ENCODE results near the gene PHAX. TPM values are rescaled to one million over a fixed set of nuclear protein-coding genes. Genes with fewer than 3 reads are reported as not detected.

Gene PHAX
- total and polyA plus RNA-seq, 2 experiments from 2014 or later = 57.0 to 65.0 TPM

GRCh38 chr5:126673477-126673876, 72.7 kb downstream of the PHAX start:
- Histone ChIP-seq H3K4me3 (no peak overlapping the region), H3K4me1 (ENCODE audit: insufficient read depth) (no peaks in the 10 kb centered on the region), H3K4me2 (no peak overlapping the region), H3K27ac (no peak overlapping the region), H3K9me3 (ENCODE audit: low read depth) (no peaks in the 10 kb centered on the region), H3K9me2 (replicated peaks; ENCODE audit: insufficient read depth) (no peaks in the 10 kb centered on the region), H3K36me3 (replicated peaks; ENCODE audit: insufficient read depth, low read depth) (no peaks in the 10 kb centered on the region), H3K79me2 (no peaks in the 10 kb centered on the region), H2AFZ (no peak overlapping the region), H4K20me1 (ENCODE audit: insufficient read depth, poor library complexity, severe bottlenecking) (no peaks in the 10 kb centered on the region), H3K27me3 (no peaks in the 10 kb centered on the region)
- no peak for TF ChIP-seq EZH2 (IDR thresholded peaks at IDR 0.05; ENCODE audit: borderline replicate concordance)
- no peak for TF ChIP-seq EZH2phosphoT487 (IDR thresholded peaks at IDR 0.05; ENCODE audit: low read depth, severe bottlenecking, unreplicated experiment)
- TF ChIP-seq, protein P1, sequence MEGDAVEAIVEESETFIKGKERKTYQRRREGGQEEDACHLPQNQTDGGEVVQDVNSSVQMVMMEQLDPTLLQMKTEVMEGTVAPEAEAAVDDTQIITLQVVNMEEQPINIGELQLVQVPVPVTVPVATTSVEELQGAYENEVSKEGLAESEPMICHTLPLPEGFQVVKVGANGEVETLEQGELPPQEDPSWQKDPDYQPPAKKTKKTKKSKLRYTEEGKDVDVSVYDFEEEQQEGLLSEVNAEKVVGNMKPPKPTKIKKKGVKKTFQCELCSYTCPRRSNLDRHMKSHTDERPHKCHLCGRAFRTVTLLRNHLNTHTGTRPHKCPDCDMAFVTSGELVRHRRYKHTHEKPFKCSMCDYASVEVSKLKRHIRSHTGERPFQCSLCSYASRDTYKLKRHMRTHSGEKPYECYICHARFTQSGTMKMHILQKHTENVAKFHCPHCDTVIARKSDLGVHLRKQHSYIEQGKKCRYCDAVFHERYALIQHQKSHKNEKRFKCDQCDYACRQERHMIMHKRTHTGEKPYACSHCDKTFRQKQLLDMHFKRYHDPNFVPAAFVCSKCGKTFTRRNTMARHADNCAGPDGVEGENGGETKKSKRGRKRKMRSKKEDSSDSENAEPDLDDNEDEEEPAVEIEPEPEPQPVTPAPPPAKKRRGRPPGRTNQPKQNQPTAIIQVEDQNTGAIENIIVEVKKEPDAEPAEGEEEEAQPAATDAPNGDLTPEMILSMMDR (IDR thresholded peaks at IDR 0.05; ENCODE audit: poor library complexity) = no peak
- DNase-seq (ENCODE audit: low spot score) = no peak
- 91% methylated on average over 11 of the region's 11 CpGs for WGBS (ENCODE audit: low lambda C conversion rate, missing lambda C conversion rate)

GRCh38 chr5:126674145-126674544, 73.4 kb downstream of the PHAX start:
- TF ChIP-seq EZH2phosphoT487 (IDR thresholded peaks at IDR 0.05; ENCODE audit: low read depth, severe bottlenecking, unreplicated experiment) (no peak), EZH2 (IDR thresholded peaks at IDR 0.05; ENCODE audit: borderline replicate concordance) (no peak)
- TF ChIP-seq, protein P1 (IDR thresholded peaks at IDR 0.05; ENCODE audit: poor library complexity) = no peak
- Histone ChIP-seq H4K20me1 (ENCODE audit: insufficient read depth, poor library complexity, severe bottlenecking) (no peaks in the 10 kb centered on the region), H3K4me3 (no peak overlapping the region), H3K27ac (no peak overlapping the region), H3K4me1 (ENCODE audit: insufficient read depth) (no peaks in the 10 kb centered on the region), H3K9me3 (ENCODE audit: low read depth) (no peaks in the 10 kb centered on the region), H3K4me2 (no peak overlapping the region), H2AFZ (no peak overlapping the region), H3K36me3 (replicated peaks; ENCODE audit: insufficient read depth, low read depth) (no peaks in the 10 kb centered on the region), H3K9me2 (replicated peaks; ENCODE audit: insufficient read depth) (no peaks in the 10 kb centered on the region), H3K27me3 (no peaks in the 10 kb centered on the region), H3K79me2 (no peaks in the 10 kb centered on the region)
- no peak for DNase-seq (ENCODE audit: low spot score)
- 52% methylated on average over 5 of the region's 7 CpGs for WGBS (ENCODE audit: low lambda C conversion rate, missing lambda C conversion rate)

DNA sequence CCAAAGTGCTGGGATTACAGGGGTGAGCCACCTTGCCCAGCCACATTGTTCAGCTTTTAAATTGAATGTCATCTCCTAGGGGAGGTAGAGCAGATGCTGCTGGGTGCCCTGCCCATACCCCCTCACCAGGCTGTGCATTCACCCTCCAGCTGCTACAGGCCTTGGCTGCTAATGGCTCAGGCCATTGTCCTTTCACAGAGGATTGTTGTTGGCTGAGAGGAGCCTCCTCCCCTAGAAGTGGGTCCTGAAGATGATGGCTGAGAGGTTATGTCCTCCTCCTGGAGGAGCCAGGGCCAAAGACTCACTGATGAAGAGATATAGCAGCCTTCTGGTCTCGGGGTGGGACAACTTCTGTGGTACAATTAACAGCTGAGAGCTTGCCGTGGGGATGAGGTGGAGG, 74.6 kb downstream of the PHAX start:
- Histone ChIP-seq H3K4me2 (no peak overlapping the region), H3K36me3 (replicated peaks; ENCODE audit: insufficient read depth, low read depth) (no peaks in the 10 kb centered on the region), H3K4me1 (ENCODE audit: insufficient read depth) (no peaks in the 10 kb centered on the region), H3K27ac (no peak overlapping the region), H3K4me3 (no peak overlapping the region), H2AFZ (no peak overlapping the region), H4K20me1 (ENCODE audit: insufficient read depth, poor library complexity, severe bottlenecking) (no peaks in the 10 kb centered on the region), H3K9me2 (replicated peaks; ENCODE audit: insufficient read depth) (no peaks in the 10 kb centered on the region), H3K9me3 (ENCODE audit: low read depth) (no peaks in the 10 kb centered on the region), H3K79me2 (no peaks in the 10 kb centered on the region), H3K27me3 (no peaks in the 10 kb centered on the region)
- TF ChIP-seq EZH2phosphoT487 (IDR thresholded peaks at IDR 0.05; ENCODE audit: low read depth, severe bottlenecking, unreplicated experiment) (no peak), EZH2 (IDR thresholded peaks at IDR 0.05; ENCODE audit: borderline replicate concordance) (no peak)
- TF ChIP-seq, protein P1 (IDR thresholded peaks at IDR 0.05; ENCODE audit: poor library complexity) = no peak
- DNase-seq (ENCODE audit: low spot score) = no peak
- 94% methylated on average over 2 of the region's 2 CpGs for WGBS (ENCODE audit: low lambda C conversion rate, missing lambda C conversion rate)

- TF ChIP-seq EZH2 (IDR thresholded peaks at IDR 0.05; ENCODE audit: borderline replicate concordance) = no peak
- TF ChIP-seq, protein P1 (IDR thresholded peaks at IDR 0.05; ENCODE audit: poor library complexity) = peak; percentile 84
- no peak for TF ChIP-seq EZH2phosphoT487 (IDR thresholded peaks at IDR 0.05; ENCODE audit: low read depth, severe bottlenecking, unreplicated experiment)
- Histone ChIP-seq H3K79me2 (no peaks in the 10 kb centered on the region), H3K36me3 (replicated peaks; ENCODE audit: insufficient read depth, low read depth) (no peaks in the 10 kb centered on the region), H3K4me2 (no peak overlapping the region), H3K27me3 (no peaks in the 10 kb centered on the region), H3K4me3 (no peak overlapping the region), H3K27ac (no peak overlapping the region), H3K9me3 (ENCODE audit: low read depth) (no peaks in the 10 kb centered on the region), H3K9me2 (replicated peaks; ENCODE audit: insufficient read depth) (no peaks in the 10 kb centered on the region), H4K20me1 (ENCODE audit: insufficient read depth, poor library complexity, severe bottlenecking) (no peaks in the 10 kb centered on the region), H3K4me1 (ENCODE audit: insufficient read depth) (no peaks in the 10 kb centered on the region), H2AFZ (no peak overlapping the region)
- peak; percentile 79 for DNase-seq (ENCODE audit: low spot score)
- WGBS (ENCODE audit: low lambda C conversion rate, missing lambda C conversion rate) = 27% methylated on average over 4 of the region's 4 CpGs
These were observed 75.5 kb downstream of the PHAX start for GRCh38 chr5:126676195-126676624.

Data from hepatocyte (in vitro differentiated cells).